ENCODE results near the gene GP1BB.

Gene GP1BB

GRCh38 chr22:19760058-19760950, 37.0 kb downstream of the GP1BB start, which contains the start of gene TBX1:
Gene TBX1 (plus strand): TSS chr22:19760778. CDS start chr22:19760844, 66 bp downstream.
- peak within 1 kb of the TSS; percentile 62 for H3K27ac Mint-ChIP-seq
- H3K36me3 Mint-ChIP-seq = no peaks in the 10 kb centered on the region
- H3K4me3 Mint-ChIP-seq = peak within 1 kb of the TSS; percentile 55
- no peaks in the 10 kb centered on the region for H3K9me3 Mint-ChIP-seq
- CTCF ChIA-PET = interaction anchor here (1.8 to 6.9 kb wide), 3 partner anchors 19 to 152 kb away, joined by 4 to 46 read pairs (median 5); no protein-coding TSS in a partner anchor
- H3K4me1 Mint-ChIP-seq = peaks cover 31% of the 10 kb centered on the region
- H3K27me3 Mint-ChIP-seq = peaks cover 97% of the 10 kb centered on the region
- DNase-seq = no peak

GRCh38 chr22:19760951-19761724, 37.8 kb downstream of the GP1BB start:
- Mint-ChIP-seq H3K4me3 (no peak overlapping the region), H3K27me3 (peaks cover 95% of the 10 kb centered on the region), H3K9me3 (no peaks in the 10 kb centered on the region), H3K36me3 (no peaks in the 10 kb centered on the region), H3K27ac (no peak overlapping the region), H3K4me1 (peaks cover 29% of the 10 kb centered on the region)
- CTCF ChIA-PET = interaction anchor here (1.8 kb wide), 1 partner anchor 31 kb away, joined by 4 read pairs; no protein-coding TSS in a partner anchor
- DNase-seq = no peak

- H3K27ac Mint-ChIP-seq = no peak overlapping the region
- H3K9me3 Mint-ChIP-seq = no peaks in the 10 kb centered on the region
- peaks cover 24% of the 10 kb centered on the region for H3K4me1 Mint-ChIP-seq
- peaks cover 92% of the 10 kb centered on the region for H3K27me3 Mint-ChIP-seq
- CTCF ChIA-PET = interaction anchor here (1.2 to 2.3 kb wide), 3 partner anchors 31 to 148 kb away, joined by 4 to 5 read pairs (median 4); partner anchors contain the start of gene GP1BB
- DNase-seq = no peak
- H3K4me3 Mint-ChIP-seq = no peak overlapping the region
- H3K36me3 Mint-ChIP-seq = no peaks in the 10 kb centered on the region
Measured at GRCh38 chr22:19761725-19762567, 38.6 kb downstream of the GP1BB start.

- peaks cover 25% of the 10 kb centered on the region for H3K4me1 Mint-ChIP-seq
- H3K27me3 Mint-ChIP-seq = peaks cover 92% of the 10 kb centered on the region
- no peak overlapping the region for H3K27ac Mint-ChIP-seq
- no peak overlapping the region for H3K4me3 Mint-ChIP-seq
- DNase-seq = no peak
- no peaks in the 10 kb centered on the region for H3K36me3 Mint-ChIP-seq
- CTCF ChIA-PET = interaction anchor here (1.2 to 2.3 kb wide), 2 partner anchors 39 to 148 kb away, joined by 4 to 5 read pairs; partner anchors contain the start of gene GP1BB
- no peaks in the 10 kb centered on the region for H3K9me3 Mint-ChIP-seq
Measured at GRCh38 chr22:19762568-19763457, 39.5 kb downstream of the GP1BB start.

- peaks cover 25% of the 10 kb centered on the region for H3K4me1 Mint-ChIP-seq
- H3K27me3 Mint-ChIP-seq = peaks cover 92% of the 10 kb centered on the region
- no peak for DNase-seq
- no peaks in the 10 kb centered on the region for H3K9me3 Mint-ChIP-seq
- H3K36me3 Mint-ChIP-seq = no peaks in the 10 kb centered on the region
- H3K27ac Mint-ChIP-seq = no peak overlapping the region
- CTCF ChIA-PET = interaction anchor here (1.2 to 2.8 kb wide), 3 partner anchors 33 to 147 kb away, joined by 4 to 9 read pairs (median 5); partner anchors contain the start of gene GP1BB
- no peak overlapping the region for H3K4me3 Mint-ChIP-seq
Measured at GRCh38 chr22:19763458-19764298, 40.3 kb downstream of the GP1BB start.

- H3K9me3 Mint-ChIP-seq = no peaks in the 10 kb centered on the region
- no peak overlapping the region for H3K27ac Mint-ChIP-seq
- peaks cover 92% of the 10 kb centered on the region for H3K27me3 Mint-ChIP-seq
- no peaks in the 10 kb centered on the region for H3K36me3 Mint-ChIP-seq
- CTCF ChIA-PET = interaction anchor here (0.7 to 2.8 kb wide), 2 partner anchors 34 to 272 kb away, joined by 3 to 9 read pairs; no protein-coding TSS in a partner anchor
- peaks cover 25% of the 10 kb centered on the region for H3K4me1 Mint-ChIP-seq
- DNase-seq = no peak
- H3K4me3 Mint-ChIP-seq = no peak overlapping the region
Measured at GRCh38 chr22:19764299-19764593, 40.9 kb downstream of the GP1BB start.

GRCh38 chr22:19764636-19765476, 41.5 kb downstream of the GP1BB start:
- H3K4me3 Mint-ChIP-seq = no peak overlapping the region
- CTCF ChIA-PET = interaction anchor here (0.7 to 2.8 kb wide), 3 partner anchors 8 to 273 kb away, joined by 3 to 9 read pairs (median 4); no protein-coding TSS in a partner anchor
- no peaks in the 10 kb centered on the region for H3K36me3 Mint-ChIP-seq
- H3K27ac Mint-ChIP-seq = no peak overlapping the region
- H3K9me3 Mint-ChIP-seq = no peaks in the 10 kb centered on the region
- peaks cover 92% of the 10 kb centered on the region for H3K27me3 Mint-ChIP-seq
- DNase-seq = no peak
- peaks cover 20% of the 10 kb centered on the region for H3K4me1 Mint-ChIP-seq

GRCh38 chr22:19765477-19766239, 42.3 kb downstream of the GP1BB start:
- H3K9me3 Mint-ChIP-seq = no peaks in the 10 kb centered on the region
- CTCF ChIA-PET = interaction anchor here (1.1 to 2.8 kb wide), 2 partner anchors 9 to 35 kb away, joined by 4 to 9 read pairs; no protein-coding TSS in a partner anchor
- H3K36me3 Mint-ChIP-seq = no peaks in the 10 kb centered on the region
- H3K27ac Mint-ChIP-seq = no peak overlapping the region
- peaks cover 15% of the 10 kb centered on the region for H3K4me1 Mint-ChIP-seq
- H3K4me3 Mint-ChIP-seq = peak overlapping the region; percentile 64
- H3K27me3 Mint-ChIP-seq = peaks cover 94% of the 10 kb centered on the region
- peak; percentile 47 for DNase-seq

- H3K36me3 Mint-ChIP-seq = no peaks in the 10 kb centered on the region
- no peak overlapping the region for H3K4me3 Mint-ChIP-seq
- no peak overlapping the region for H3K27ac Mint-ChIP-seq
- CTCF ChIA-PET = interaction anchor here (2.8 kb wide), 1 partner anchor 36 kb away, joined by 9 read pairs; no protein-coding TSS in a partner anchor
- DNase-seq = no peak
- H3K4me1 Mint-ChIP-seq = peaks cover 15% of the 10 kb centered on the region
- H3K27me3 Mint-ChIP-seq = peaks cover 95% of the 10 kb centered on the region
- H3K9me3 Mint-ChIP-seq = no peaks in the 10 kb centered on the region
Measured at GRCh38 chr22:19766240-19766510, 42.8 kb downstream of the GP1BB start.

GRCh38 chr22:19766511-19767426, 43.4 kb downstream of the GP1BB start:
- Mint-ChIP-seq H3K27me3 (peaks cover 95% of the 10 kb centered on the region), H3K27ac (no peak overlapping the region), H3K4me1 (peaks cover 13% of the 10 kb centered on the region), H3K36me3 (no peaks in the 10 kb centered on the region), H3K4me3 (peak overlapping the region; percentile 10), H3K9me3 (no peaks in the 10 kb centered on the region)
- DNase-seq = peak; percentile 72
- CTCF ChIA-PET = interaction anchor here (0.5 kb wide), 1 partner anchor 89 kb away, joined by 4 read pairs; no protein-coding TSS in a partner anchor
